HG02571 (cell line): ENCODE results near the gene CATSPERD.
A peak's percentile ranks its signal among the peaks of the same experiment; 100 is the strongest.
"Not testable (repeated sequence)": the region's sequence is repeated elsewhere in the genome, so short reads cannot be mapped to it uniquely, and the experiment has no call there.

ENCODE experiments used
- ATAC-seq: cut with Tn5 transposase; IDR thresholded peaks from one replicate; pipeline ENCODE4 v1.9.1; 2021; ENCODE audit warnings: mild to moderate bottlenecking, moderate library complexity; ENCODE audit not compliant: unreplicated experiment

CATSPERD gene

GRCh38 chr19:5686326-5686646 lies 34.2 kb upstream of the CATSPERD start:
- no peak for ATAC-seq

- ATAC-seq, result peak; percentile 42
Measured at GRCh38 chr19:5686647-5687359, 33.6 kb upstream of the CATSPERD start.

- ATAC-seq, result no peak
Measured at GRCh38 chr19:5687360-5688198, 32.9 kb upstream of the CATSPERD start.

GRCh38 chr19:5688262-5688881 lies 32.1 kb upstream of the CATSPERD start:
- ATAC-seq, result not testable (repeated sequence)

GRCh38 chr19:5690125-5690954 lies 30.1 kb upstream of the CATSPERD start, which contains the start of gene RPL36:
TSS of gene RPL36 (plus strand) at chr19:5690295. CDS start at chr19:5690508, 213 bp downstream.
- ATAC-seq, result peak; percentile 39

- ATAC-seq, result no peak
Measured at GRCh38 chr19:5690955-5691821, 29.2 kb upstream of the CATSPERD start.

- ATAC-seq, result no peak
Measured at GRCh38 chr19:5691822-5692722, 28.4 kb upstream of the CATSPERD start.

GRCh38 chr19:5692723-5693194 lies 27.7 kb upstream of the CATSPERD start:
- no peak for ATAC-seq

- ATAC-seq, result no peak
Measured at GRCh38 chr19:5693195-5694166, 27.0 kb upstream of the CATSPERD start.

- no peak for ATAC-seq
Measured at GRCh38 chr19:5694167-5694955, 26.1 kb upstream of the CATSPERD start.

GRCh38 chr19:5694956-5695648 lies 25.3 kb upstream of the CATSPERD start:
- ATAC-seq, result no peak

- no peak for ATAC-seq
Measured at GRCh38 chr19:5695649-5696195, 24.7 kb upstream of the CATSPERD start.

GRCh38 chr19:5696196-5697021 lies 24.0 kb upstream of the CATSPERD start:
- no peak for ATAC-seq

GRCh38 chr19:5697022-5697889 lies 23.2 kb upstream of the CATSPERD start:
- ATAC-seq, result no peak
